Upper lobe of left lung (tissue), 6 donors: Measurements from ENCODE around the gene TROAP. TPM values are rescaled to one million over a fixed set of nuclear protein-coding genes. Genes with fewer than 3 reads are reported as not detected.

Experiments used
- ATAC-seq, 2 donors: fragments of 200-7000 bp; cut with Tn5 transposase; one replicate each; pipeline ENCODE4 v1.9.1; 2022; ENCODE audit warnings: mild to moderate bottlenecking in 2 of 2, moderate library complexity in 2 of 2; ENCODE audit not compliant: low FRiP score in 2 of 2
- DNase-seq, 2 donors: peaks; one replicate each; pipeline ENCODE4 v3.0.0-alpha.2; 2019 to 2020
- H3K27ac ChIP-seq, 4 donors: fragments of 200-600 bp; sonication (generic); one replicate each; pipeline ENCODE4 v1.5.1; 2016 to 2019
- H3K27me3 ChIP-seq, 4 donors: fragments of 200-600 bp; sonication (generic); one replicate each; pipeline ENCODE4 v1.5.1; 2017 to 2019
- H3K36me3 ChIP-seq, 4 donors: fragments of 200-600 bp; sonication (generic); one replicate each; pipeline ENCODE4 v1.5.1; 2016 to 2019
- H3K4me1 ChIP-seq, 4 donors: fragments of 200-600 bp; sonication (generic); one replicate each; pipeline ENCODE4 v1.5.1; 2018 to 2019
- H3K4me3 ChIP-seq, 4 donors: fragments of 200-600 bp; sonication (generic); one replicate each; pipeline ENCODE4 v1.5.1; 2017 to 2019; ENCODE audit warnings: mild to moderate bottlenecking in 2 of 4, moderate library complexity in 1 of 4
- H3K9me3 ChIP-seq, 4 donors: fragments of 200-600 bp; sonication (generic); one replicate each; pipeline ENCODE4 v1.5.1; 2018 to 2019
- EP300 ChIP-seq, 4 donors: sonication (generic); formaldehyde crosslinking; IDR thresholded peaks; one replicate each; pipeline ENCODE4 v1.5.1; 2017; ENCODE audit warnings: antibody characterized with exemption in 4 of 4, control low read depth in 2 of 4
- POLR2A ChIP-seq, 4 donors: fragments of 450-650 bp; IDR thresholded peaks; one replicate each; pipeline ENCODE4 v1.5.1; 2016 to 2017; ENCODE audit warnings: antibody characterized with exemption in 4 of 4, mild to moderate bottlenecking in 2 of 4
- POLR2AphosphoS5 ChIP-seq, 2 donors: sonication (generic); formaldehyde crosslinking; IDR thresholded peaks; one replicate each; pipeline ENCODE4 v1.5.1; 2017; ENCODE audit warnings: antibody characterized with exemption in 2 of 2
- WGBS, 2 donors: methylation state at CpG; one replicate each; pipeline ENCODE4 v1.1.5; 2017 to 2018; 5-methylcytosine and 5-hydroxymethylcytosine counted together
- total RNA-seq, 6 donors: library from RNA; depleted of rRNA in 4 of 6; stranded (reverse); fragments of >200 nt in 4 of 6; gene quantifications; one replicate each; pipeline versions ENCODE4 v1.1.0 to v1.2.1, GENCODE V29; 2016 to 2021
- TF ChIP-seq, protein P1 (sequence below), 6 experiments: fragments of 450-650 bp in 4 of 6; fragments of 200-600 bp in 2 of 6; sonication (generic) in 2 of 6; IDR thresholded peaks; one replicate each; pipeline ENCODE4 v1.5.1; 2016 to 2019; ENCODE audit warnings: antibody characterized with exemption in 6 of 6
- donor health status: DM: no; HTN: no; CAD: no; lungs with moderate emphysema.
- donor health status: DM: no; HTN: yes; CAD: no; lungs with severe emphysema.

TROAP gene
- total RNA-seq, 6 donors from 2014 or later: 0.86 to 3.3 (median 3.0) TPM; not detected in 2

DNA sequence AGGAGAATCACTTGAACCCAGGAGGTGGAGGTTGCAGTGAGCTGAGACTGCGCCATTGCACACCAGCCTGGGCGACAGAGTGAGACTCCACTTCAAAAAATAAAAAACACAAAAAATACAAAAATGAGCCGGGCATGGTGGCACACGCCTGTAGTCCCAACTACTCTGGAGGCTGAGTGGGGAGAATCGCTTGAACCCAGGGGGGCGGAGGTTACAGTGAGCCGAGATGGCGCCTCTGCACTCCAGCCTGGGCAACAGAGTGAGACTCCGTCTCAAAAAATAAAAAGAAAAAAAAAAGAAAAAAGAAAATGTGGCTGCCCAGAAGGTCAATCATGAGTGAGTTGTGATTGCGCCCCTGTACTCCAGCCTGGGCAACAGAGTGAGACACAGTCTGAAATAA, 32.9 kb downstream of the TROAP start:
- DNase-seq (no peak), ATAC-seq (no peak)
- no peak overlapping the region for H3K4me3 ChIP-seq
- H3K36me3 ChIP-seq: no peaks in the 10 kb centered on the region
- no peak overlapping the region for H3K27ac ChIP-seq
- peaks cover 0 to 6% (median 0%) of the 10 kb centered on the region in 4 donors for H3K4me1 ChIP-seq
- whole genome bisulfite sequencing, 2 donors: 90 to 94% methylated on average over 9 to 10 of the region's 10 CpGs
- TF ChIP-seq, protein P1, sequence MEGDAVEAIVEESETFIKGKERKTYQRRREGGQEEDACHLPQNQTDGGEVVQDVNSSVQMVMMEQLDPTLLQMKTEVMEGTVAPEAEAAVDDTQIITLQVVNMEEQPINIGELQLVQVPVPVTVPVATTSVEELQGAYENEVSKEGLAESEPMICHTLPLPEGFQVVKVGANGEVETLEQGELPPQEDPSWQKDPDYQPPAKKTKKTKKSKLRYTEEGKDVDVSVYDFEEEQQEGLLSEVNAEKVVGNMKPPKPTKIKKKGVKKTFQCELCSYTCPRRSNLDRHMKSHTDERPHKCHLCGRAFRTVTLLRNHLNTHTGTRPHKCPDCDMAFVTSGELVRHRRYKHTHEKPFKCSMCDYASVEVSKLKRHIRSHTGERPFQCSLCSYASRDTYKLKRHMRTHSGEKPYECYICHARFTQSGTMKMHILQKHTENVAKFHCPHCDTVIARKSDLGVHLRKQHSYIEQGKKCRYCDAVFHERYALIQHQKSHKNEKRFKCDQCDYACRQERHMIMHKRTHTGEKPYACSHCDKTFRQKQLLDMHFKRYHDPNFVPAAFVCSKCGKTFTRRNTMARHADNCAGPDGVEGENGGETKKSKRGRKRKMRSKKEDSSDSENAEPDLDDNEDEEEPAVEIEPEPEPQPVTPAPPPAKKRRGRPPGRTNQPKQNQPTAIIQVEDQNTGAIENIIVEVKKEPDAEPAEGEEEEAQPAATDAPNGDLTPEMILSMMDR (IDR thresholded peaks at IDR 0.05): no peak
- no peak for TF ChIP-seq POLR2AphosphoS5 (IDR thresholded peaks at IDR 0.05)
- no peaks in the 10 kb centered on the region for H3K9me3 ChIP-seq
- H3K27me3 ChIP-seq: no peaks in the 10 kb centered on the region

DNA sequence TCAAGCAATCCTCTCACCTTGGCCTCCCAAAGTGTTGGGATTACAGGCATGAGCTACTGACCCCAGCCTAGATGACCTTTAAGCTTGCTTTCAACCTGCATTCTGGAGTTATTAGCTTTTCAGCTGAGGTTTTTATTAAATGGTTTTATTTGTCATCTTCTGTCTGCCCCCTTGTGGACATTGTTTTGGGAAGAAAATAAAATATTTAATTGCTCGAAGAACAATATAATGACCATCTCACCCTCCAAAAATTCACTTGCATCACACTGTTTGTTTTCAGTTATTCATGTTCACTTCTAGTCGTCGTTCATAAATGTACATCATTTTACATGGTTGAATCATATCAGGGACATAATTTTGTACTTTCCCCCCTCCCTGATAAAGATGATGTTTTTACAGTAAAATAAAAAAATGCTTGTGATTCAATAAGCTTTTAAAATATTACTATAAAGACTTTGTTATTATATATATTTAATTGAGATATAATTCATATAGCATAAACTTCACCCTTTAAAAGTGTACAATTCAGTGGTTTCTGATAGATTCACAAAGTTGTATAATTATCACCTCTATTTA, 34.1 kb downstream of the TROAP start:
- no peaks in the 10 kb centered on the region for H3K9me3 ChIP-seq
- WGBS, 2 donors: 7 to 18% methylated on average over 3 of the region's 3 CpGs
- TF ChIP-seq, protein P1 (IDR thresholded peaks at IDR 0.05): peak in 4 of 6 experiments; percentile 29 to 37 (median 32)
- TF ChIP-seq POLR2A (IDR thresholded peaks at IDR 0.05): no peak
- H3K27me3 ChIP-seq: no peaks in the 10 kb centered on the region
- DNase-seq: no peak
- no peaks in the 10 kb centered on the region for H3K36me3 ChIP-seq
- H3K4me1 ChIP-seq: peaks cover 0 to 6% (median 0%) of the 10 kb centered on the region in 4 donors
- no peak overlapping the region for H3K27ac ChIP-seq
- no peak overlapping the region for H3K4me3 ChIP-seq
- peak in 1 of 2 donors; percentile 28 for ATAC-seq

DNA sequence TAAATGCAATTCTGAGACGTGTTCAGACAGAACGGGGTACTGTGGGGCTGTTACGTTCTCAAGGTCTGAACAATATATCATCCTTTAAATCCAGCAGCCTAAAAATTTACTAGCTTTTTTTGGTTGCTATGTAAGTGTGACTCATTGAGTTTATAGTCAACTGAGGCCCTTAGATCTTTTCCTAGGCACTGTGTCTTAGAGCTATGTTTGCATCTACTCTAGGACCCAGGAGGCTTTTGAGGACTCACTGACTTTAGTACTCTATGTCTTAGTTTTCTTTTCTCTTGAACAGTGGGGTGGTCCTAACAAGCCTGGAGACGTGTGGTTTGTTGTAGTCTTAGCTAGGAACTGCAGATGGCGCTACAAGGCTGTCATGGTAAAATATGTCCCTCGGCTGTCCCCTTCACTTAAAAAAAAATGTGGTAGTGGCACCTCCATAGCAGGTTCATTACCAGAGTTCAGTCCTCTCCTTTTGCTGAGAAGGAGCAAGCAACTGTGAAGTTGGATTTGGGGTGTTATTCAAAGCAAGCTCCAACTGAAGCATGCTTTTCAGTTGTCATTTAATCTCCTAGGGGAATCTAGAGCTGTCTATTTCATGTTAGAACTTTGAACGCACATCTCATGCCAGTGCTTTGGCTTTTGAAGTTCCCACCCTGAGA, 35.6 kb downstream of the TROAP start:
- H3K4me1 ChIP-seq: peaks cover 0 to 6% (median 0%) of the 10 kb centered on the region in 4 donors
- DNase-seq (no peak), ATAC-seq (peak; percentile 77 to 89)
- H3K27ac ChIP-seq: no peak overlapping the region
- H3K9me3 ChIP-seq: no peaks in the 10 kb centered on the region
- TF ChIP-seq POLR2AphosphoS5 (IDR thresholded peaks at IDR 0.05): no peak
- TF ChIP-seq, protein P1 (IDR thresholded peaks at IDR 0.05): peak; percentile 62 to 79 (median 68)
- no peak for TF ChIP-seq POLR2A (IDR thresholded peaks at IDR 0.05)
- TF ChIP-seq EP300 (IDR thresholded peaks at IDR 0.05): no peak
- H3K36me3 ChIP-seq: no peaks in the 10 kb centered on the region
- no peaks in the 10 kb centered on the region for H3K27me3 ChIP-seq
- H3K4me3 ChIP-seq: no peak overlapping the region
- WGBS, 2 donors: 21 to 25% methylated on average over 7 of the region's 7 CpGs

DNA sequence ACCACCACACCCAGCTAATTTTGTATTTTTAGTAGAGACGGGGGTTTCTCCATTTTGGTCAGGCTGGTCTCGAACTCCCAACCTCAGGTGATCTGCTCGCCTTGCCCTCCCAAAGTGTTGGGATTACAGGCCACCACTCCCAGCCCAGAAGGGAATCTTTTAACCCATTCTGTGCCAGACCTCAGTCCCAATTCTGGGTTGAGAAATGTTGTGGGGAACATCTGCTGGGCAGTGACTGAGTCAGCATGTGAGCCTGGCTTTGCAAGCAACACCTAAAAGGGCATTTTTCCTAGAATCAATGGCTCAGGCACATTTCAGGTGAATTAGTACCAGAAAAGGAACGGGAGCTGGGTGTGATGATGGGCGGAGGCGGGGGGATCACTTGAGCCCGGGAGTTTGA, 36.6 kb downstream of the TROAP start:
- H3K27ac ChIP-seq: no peak overlapping the region
- H3K4me1 ChIP-seq: peaks cover 0 to 6% (median 0%) of the 10 kb centered on the region in 4 donors
- H3K9me3 ChIP-seq: no peaks in the 10 kb centered on the region
- 84% methylated on average over 7 of the region's 7 CpGs for WGBS, 2 donors
- H3K27me3 ChIP-seq: no peaks in the 10 kb centered on the region
- ATAC-seq (no peak), DNase-seq (no peak)
- H3K4me3 ChIP-seq: no peak overlapping the region
- no peaks in the 10 kb centered on the region for H3K36me3 ChIP-seq
- no peak for TF ChIP-seq EP300 (IDR thresholded peaks at IDR 0.05)
- TF ChIP-seq, protein P1 (IDR thresholded peaks at IDR 0.05): no peak
- no peak for TF ChIP-seq POLR2A (IDR thresholded peaks at IDR 0.05)
- no peak for TF ChIP-seq POLR2AphosphoS5 (IDR thresholded peaks at IDR 0.05)

DNA sequence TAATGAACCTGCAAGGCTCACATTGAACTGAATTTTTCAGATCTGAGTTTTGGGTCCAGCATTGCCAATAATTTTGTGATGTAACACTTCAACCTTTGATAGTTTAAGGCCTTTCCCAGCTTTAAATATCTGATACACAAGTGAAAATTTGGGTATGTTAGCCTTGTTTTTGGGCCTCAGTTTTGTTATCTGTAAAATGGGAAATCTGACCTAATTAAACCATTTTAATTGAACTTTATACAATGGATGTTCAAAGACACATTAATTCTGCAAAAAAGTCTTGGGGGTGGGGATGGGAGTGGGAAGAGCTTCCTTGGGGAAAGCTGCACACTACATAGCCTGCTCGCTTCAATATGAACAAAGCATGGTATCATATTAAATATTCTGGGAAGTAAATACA, 39.0 kb downstream of the TROAP start:
- H3K9me3 ChIP-seq: no peaks in the 10 kb centered on the region
- TF ChIP-seq, protein P1 (IDR thresholded peaks at IDR 0.05): no peak
- no peak for DNase-seq
- H3K27me3 ChIP-seq: no peaks in the 10 kb centered on the region
- no peak for ATAC-seq
- no peak overlapping the region for H3K4me3 ChIP-seq
- H3K36me3 ChIP-seq: no peaks in the 10 kb centered on the region
- H3K27ac ChIP-seq: no peak overlapping the region
- peaks cover 0 to 16% (median 10%) of the 10 kb centered on the region in 4 donors for H3K4me1 ChIP-seq
- WGBS, 2 donors: 93 to 94% methylated on average over 1 of the region's 1 CpG
